IMR-90 (cell line): ENCODE data around the gene MYO3B. TPM values are rescaled to one million over a fixed set of nuclear protein-coding genes. Genes with fewer than 3 reads are reported as not detected.
A peak's percentile ranks its signal among the peaks of the same experiment; 100 is the strongest.

Experiments used
- ATAC-seq: fragments of 200-7000 bp; cut with Tn5 transposase; 2 replicates; pipeline ENCODE4 v1.9.1; 2020; ENCODE audit warnings: low read depth, mild to moderate bottlenecking, moderate library complexity
- BruUV-seq: library from RNA; stranded (reverse); fragments of 400-500 nt; replicated peaks from 2 replicates; lab custom pipeline; 2021; lab: Mats Ljungman, UMichigan
- CTCF ChIA-PET: fragments of 300-600 bp; formaldehyde crosslinking; extraction: SDS; loops from one replicate; lab custom pipeline; 2021; ENCODE audit warnings: antibody characterized with exemption; lab: Yijun Ruan, JAX
- POLR2A ChIA-PET: fragments of 300-600 bp; sonication (Branson Sonifier 250); formaldehyde crosslinking; loops from one replicate; lab custom pipeline; 2022; ENCODE audit warnings: antibody characterized with exemption; ENCODE audit not compliant: unreplicated experiment; lab: Charles Lee
- DNase-seq: peaks from one replicate; pipeline ENCODE4 v3.0.0; 2013
- H2AFZ ChIP-seq: replicated peaks from 2 replicates; pipeline ENCODE3; 2013; ENCODE audit warnings: low read length, mild to moderate bottlenecking; ENCODE audit not compliant: poor library complexity
- H2AK5ac ChIP-seq: 2 replicates; pipeline ENCODE4 v1.6.1; 2013; ENCODE audit warnings: low read depth, low read length, inconsistent platforms
- H2AK9ac ChIP-seq: replicated peaks from 2 replicates; pipeline ENCODE3; 2013; ENCODE audit warnings: mild to moderate bottlenecking, low read depth, low read length, moderate library complexity; ENCODE audit not compliant: poor library complexity
- H2BK120ac ChIP-seq: 2 replicates; pipeline ENCODE4 v1.6.1; 2013; ENCODE audit warnings: low read depth, low read length, inconsistent platforms
- H2BK15ac ChIP-seq: 3 replicates; pipeline ENCODE4 v1.6.1; 2013; ENCODE audit warnings: low read depth, low read length, inconsistent platforms
- H2BK20ac ChIP-seq: 2 replicates; pipeline ENCODE4 v1.6.1; 2013; ENCODE audit warnings: low read depth, mild to moderate bottlenecking, inconsistent platforms, low read length, moderate library complexity
- H2BK5ac ChIP-seq: 2 replicates; pipeline ENCODE4 v1.6.1; 2013; ENCODE audit warnings: mild to moderate bottlenecking, low read depth, low read length, inconsistent platforms; ENCODE audit not compliant: poor library complexity, severe bottlenecking
- H3K14ac ChIP-seq: replicated peaks from 2 replicates; pipeline ENCODE4 v1.6.1; 2013; ENCODE audit warnings: low read depth, low read length, inconsistent platforms
- H3K18ac ChIP-seq: 2 replicates; pipeline ENCODE4 v1.6.1; 2013; ENCODE audit warnings: low read depth, low read length, control low read depth
- H3K23ac ChIP-seq: 2 replicates; pipeline ENCODE4 v1.6.1; 2013; ENCODE audit warnings: low read depth, low read length, inconsistent platforms
- H3K27ac ChIP-seq: 2 replicates; pipeline ENCODE4 v1.5.1; 2013; ENCODE audit warnings: mild to moderate bottlenecking, control low read depth, low read length; ENCODE audit not compliant: insufficient read depth
- H3K27me3 ChIP-seq: 2 replicates; pipeline ENCODE4 v1.6.1; 2013; ENCODE audit warnings: low read length; ENCODE audit not compliant: control insufficient read depth, insufficient read depth
- H3K36me3 ChIP-seq: 2 replicates; pipeline ENCODE4 v1.6.1; 2013; ENCODE audit warnings: low read length, mixed read lengths; ENCODE audit not compliant: control insufficient read depth, insufficient read depth
- H3K4ac ChIP-seq: 2 replicates; pipeline ENCODE4 v1.6.1; 2013; ENCODE audit warnings: low read depth, low read length, inconsistent platforms
- H3K4me1 ChIP-seq: 2 replicates; pipeline ENCODE4 v1.6.1; 2013; ENCODE audit warnings: low read length, mixed read lengths; ENCODE audit not compliant: control insufficient read depth, insufficient read depth
- H3K4me2 ChIP-seq: 2 replicates; pipeline ENCODE4 v1.6.1; 2013; ENCODE audit warnings: low read depth, mild to moderate bottlenecking, control low read depth, low read length, moderate library complexity
- H3K4me3 ChIP-seq: 2 replicates; pipeline ENCODE4 v1.5.1; 2013; ENCODE audit warnings: low read depth, mild to moderate bottlenecking, control low read depth, low read length, moderate library complexity; ENCODE audit not compliant: insufficient read depth
- H3K56ac ChIP-seq: 2 replicates; pipeline ENCODE4 v1.6.1; 2013; ENCODE audit warnings: low read length, inconsistent platforms; ENCODE audit not compliant: insufficient read depth; ENCODE audit errors: extremely low read depth
- H3K79me1 ChIP-seq, 2 experiments: 2 replicates each; pipeline ENCODE4 v1.6.1; 2013; ENCODE audit warnings: low read length in 2 of 2, inconsistent platforms in 1 of 2, low read depth in 1 of 2
- H3K9ac ChIP-seq: 2 replicates; pipeline ENCODE4 v1.6.1; 2013; ENCODE audit warnings: low read depth, low read length, control low read depth
- H3K9me1 ChIP-seq: 2 replicates; pipeline ENCODE4 v1.6.1; 2013; ENCODE audit warnings: low read length, inconsistent platforms; ENCODE audit not compliant: insufficient read depth
- H3K9me3 ChIP-seq: 2 replicates; pipeline ENCODE4 v1.6.1; 2013; ENCODE audit warnings: low read length; ENCODE audit not compliant: control insufficient read depth, insufficient read depth
- H4K20me1 ChIP-seq: 2 replicates; pipeline ENCODE4 v1.6.1; 2013; ENCODE audit warnings: low read length, inconsistent platforms; ENCODE audit not compliant: insufficient read depth
- H4K5ac ChIP-seq: 2 replicates; pipeline ENCODE4 v1.6.1; 2013; ENCODE audit warnings: mild to moderate bottlenecking, low read depth, low read length, control low read depth
- H4K8ac ChIP-seq, 2 experiments: 2 replicates each; pipeline ENCODE4 v1.6.1; 2013; ENCODE audit warnings: low read depth in 2 of 2, low read length in 2 of 2, control low read depth in 1 of 2, inconsistent platforms in 1 of 2
- H4K91ac ChIP-seq: 2 replicates; pipeline ENCODE4 v1.6.1; 2013; ENCODE audit warnings: low read depth, low read length, inconsistent platforms; ENCODE audit not compliant: insufficient read depth
- BHLHE40 ChIP-seq: fragments of 150-350 bp; IDR thresholded peaks from 2 replicates; pipeline ENCODE4 v1.6.1; 2016; ENCODE audit warnings: mild to moderate bottlenecking, low read depth, low read length
- CEBPB ChIP-seq: IDR thresholded peaks from 2 replicates; pipeline ENCODE4 v1.6.1; 2012; ENCODE audit warnings: low read depth, low read length, improper control_type of control experiment
- CHD1 ChIP-seq: IDR thresholded peaks from 2 replicates; pipeline ENCODE4 v1.6.1; 2012; ENCODE audit warnings: low read depth, low read length, improper control_type of control experiment
- CTCF ChIP-seq: conservative IDR thresholded peaks from 2 replicates; pipeline ENCODE4 v1.5.1; 2012; ENCODE audit warnings: mild to moderate bottlenecking, low read depth, low read length, improper control_type of control experiment
- ELK1 ChIP-seq: fragments of 150-350 bp; IDR thresholded peaks from 2 replicates; pipeline ENCODE4 v1.6.1; 2016; ENCODE audit warnings: low read depth, mild to moderate bottlenecking, low read length, moderate library complexity, borderline replicate concordance
- FOS ChIP-seq: fragments of 150-350 bp; IDR thresholded peaks from 2 replicates; pipeline ENCODE4 v1.6.1; 2016; ENCODE audit warnings: low read depth, low read length
- MAFK ChIP-seq: IDR thresholded peaks from 2 replicates; pipeline ENCODE4 v1.6.1; 2012; ENCODE audit warnings: low read depth, low read length, improper control_type of control experiment
- MAZ ChIP-seq: IDR thresholded peaks from 2 replicates; pipeline ENCODE4 v1.6.1; 2012; ENCODE audit warnings: low read depth, mild to moderate bottlenecking, low read length, improper control_type of control experiment, moderate library complexity, borderline replicate concordance
- MXI1 ChIP-seq: IDR thresholded peaks from 2 replicates; pipeline ENCODE4 v1.6.1; 2012; ENCODE audit warnings: low read depth, mild to moderate bottlenecking, low read length, moderate library complexity, borderline replicate concordance
- NFE2L2 ChIP-seq: fragments of 150-350 bp; IDR thresholded peaks from 2 replicates; pipeline ENCODE4 v1.6.1; 2016; ENCODE audit warnings: low read depth, mild to moderate bottlenecking, low read length
- POLR2A ChIP-seq: IDR thresholded peaks from 2 replicates; pipeline ENCODE4 v1.6.1; 2012; ENCODE audit warnings: mild to moderate bottlenecking, low read depth, low read length
- RCOR1 ChIP-seq: IDR thresholded peaks from 2 replicates; pipeline ENCODE4 v1.6.1; 2012; ENCODE audit warnings: mild to moderate bottlenecking, low read length, improper control_type of control experiment; ENCODE audit not compliant: insufficient replicate concordance
- RFX5 ChIP-seq: IDR thresholded peaks from 2 replicates; pipeline ENCODE4 v1.8.0; 2012; ENCODE audit warnings: low read depth, mild to moderate bottlenecking, low read length, moderate library complexity
- SMC3 ChIP-seq: fragments of 150-350 bp; IDR thresholded peaks from 2 replicates; pipeline ENCODE4 v1.6.1; 2016; ENCODE audit warnings: low read depth, mild to moderate bottlenecking, antibody characterized with exemption, low read length, moderate library complexity
- USF2 ChIP-seq: fragments of 150-350 bp; IDR thresholded peaks from 2 replicates; pipeline ENCODE4 v1.6.1; 2017; ENCODE audit warnings: mild to moderate bottlenecking, antibody characterized with exemption, low read length, low read depth
- WGBS, 2 experiments: methylation state at CpG; one replicate each; pipeline versions ENCODE4 v1.1.5 to v1.1.7; 2013; ENCODE audit warnings: missing lambda C conversion rate in 2 of 2; ENCODE audit not compliant: insufficient read length in 1 of 2; ENCODE audit errors: extremely low coverage in 2 of 2; 5-methylcytosine and 5-hydroxymethylcytosine counted together
- dilution Hi-C: fragments of 300-500 bp; cut with HindIII; formaldehyde crosslinking; loops from one replicate; pipeline ENCODE4 v1.14.3; 2018; ENCODE audit warnings: low sequenced_read_pairs; ENCODE audit not compliant: unreplicated experiment
- in situ Hi-C: fragments of 300-500 bp; cut with MboI; formaldehyde crosslinking; loops from 3 replicates; pipeline ENCODE4 v1.14.3; 2019; ENCODE audit warnings: low sequenced_read_pairs, inconsistent platforms, mixed read lengths
- intact Hi-C: fragments of 100-400 bp; cut with micrococcal nuclease; formaldehyde crosslinking; loops from 2 replicates; pipeline ENCODE4 v1.10.0; 2022
- polyA plus RNA-seq, 3 experiments: library from polyadenylated mRNA; depleted of rRNA; stranded (reverse); fragments of >200 nt; gene quantifications; 2 replicates each; pipeline ENCODE4 v1.2.3, GENCODE V29; 2012; ENCODE audit warnings: low replicate concordance in 1 of 3
- total RNA-seq: library from RNA; depleted of rRNA; stranded (reverse); fragments of >200 nt; gene quantifications from 2 replicates; pipeline ENCODE4 v1.2.3, GENCODE V29; 2012

The MYO3B gene
- total and polyA plus RNA-seq, 2 of the 4 experiments (the other 2 are of a cell fraction), result 0.02 TPM; not detected in 1

DNA sequence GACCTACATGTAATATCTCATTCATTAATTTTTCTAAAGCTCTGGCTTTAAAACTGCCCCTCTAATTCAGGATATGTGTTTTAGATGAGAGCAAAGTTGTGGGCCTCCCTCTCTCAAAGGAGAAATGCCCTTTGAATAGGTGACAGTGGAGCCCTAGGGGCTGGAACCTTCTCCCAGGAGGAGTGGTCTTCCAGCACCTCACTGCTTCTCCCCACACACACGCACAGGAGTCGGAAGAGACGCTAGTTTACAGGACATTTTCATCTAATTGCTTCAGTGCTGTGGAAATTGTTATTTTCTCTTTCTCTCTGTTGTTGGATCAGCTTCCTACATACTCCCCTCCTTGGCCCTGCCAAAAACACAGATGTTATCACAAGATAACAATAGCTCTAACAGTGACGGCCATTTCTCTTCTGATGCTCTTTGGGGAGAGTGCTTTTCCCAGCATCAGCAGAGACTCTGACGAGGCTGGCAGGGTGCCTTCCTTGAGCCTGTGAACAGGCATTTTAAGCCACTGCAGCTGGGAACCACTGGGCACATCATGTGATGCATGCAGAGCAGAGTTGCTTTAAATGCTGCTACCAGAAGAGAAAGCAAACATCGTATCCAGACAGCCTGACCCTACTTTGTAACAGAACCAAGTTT is 327.8 kb downstream of the MYO3B start:
- Histone ChIP-seq H3K18ac (no peak overlapping the region), H4K91ac (no peak overlapping the region), H2BK20ac (no peak overlapping the region), H3K4ac (no peak overlapping the region), H3K23ac (no peak overlapping the region), H3K14ac (no peak overlapping the region), H3K4me3 (no peak overlapping the region), H4K8ac (no peak overlapping the region), H3K4me2 (peak overlapping the region; percentile 3; the same call in 1 of the 2 replicates), H2BK120ac (no peak overlapping the region), H2BK15ac (no peak overlapping the region), H4K20me1 (no peaks in the 10 kb centered on the region), H3K9ac (no peak overlapping the region), H2AFZ (no peak overlapping the region), H3K4me1 (no peaks in the 10 kb centered on the region), H3K27me3 (no peaks in the 10 kb centered on the region; the same call in 1 of the 2 replicates), H3K79me1 (no peaks in the 10 kb centered on the region), H2AK9ac (no peak overlapping the region), H3K9me3 (no peaks in the 10 kb centered on the region), H3K36me3 (no peaks in the 10 kb centered on the region), H3K56ac (no peak overlapping the region), H4K5ac (no peak overlapping the region), H3K9me1 (no peaks in the 10 kb centered on the region), H2BK5ac (no peak overlapping the region), H3K27ac (no peak overlapping the region), H2AK5ac (no peak overlapping the region)
- ATAC-seq (no peak), DNase-seq (no peak)
- dilution Hi-C loops (no loop called here), intact Hi-C loops (no loop called here), in situ Hi-C loops (no loop called here)
- WGBS, 2 experiments, result no CpG with 5 or more reads among the region's 6 CpGs
- no TSS peak for BruUV-seq
- no peak for TF ChIP-seq USF2
- no peak for TF ChIP-seq NFE2L2
- TF ChIP-seq CHD1, result no peak
- TF ChIP-seq SMC3, result no peak
- TF ChIP-seq BHLHE40, result no peak
- TF ChIP-seq RFX5, result no peak
- no peak for TF ChIP-seq MAFK
- TF ChIP-seq RCOR1, result no peak
- TF ChIP-seq MXI1, result no peak
- TF ChIP-seq ELK1, result no peak
- TF ChIP-seq CTCF, result no peak
- no peak for TF ChIP-seq POLR2A
- TF ChIP-seq CEBPB, result no peak
- TF ChIP-seq MAZ, result no peak
- TF ChIP-seq FOS, result no peak
- CTCF ChIA-PET, result no interaction called here
- POLR2A ChIA-PET, result no interaction called here
